Esophagus squamous epithelium (tissue), 4 donors: ENCODE data around the gene MYH14.

Experiments
- POLR2A ChIP-seq, 4 donors: fragments of 450-650 bp; IDR thresholded peaks; one replicate each; pipeline ENCODE4 v1.6.1; 2017; ENCODE audit warnings: antibody characterized with exemption in 4 of 4, mild to moderate bottlenecking in 4 of 4, moderate library complexity in 3 of 4
- TF ChIP-seq, protein P1 (sequence below), 6 experiments: fragments of 450-650 bp in 4 of 6; fragments of 200-600 bp in 2 of 6; sonication (generic) in 2 of 6; IDR thresholded peaks; one replicate each; pipeline ENCODE4 v1.5.1; 2016 to 2019; ENCODE audit warnings: antibody characterized with exemption in 6 of 6, mild to moderate bottlenecking in 4 of 6, moderate library complexity in 4 of 6

DNA sequence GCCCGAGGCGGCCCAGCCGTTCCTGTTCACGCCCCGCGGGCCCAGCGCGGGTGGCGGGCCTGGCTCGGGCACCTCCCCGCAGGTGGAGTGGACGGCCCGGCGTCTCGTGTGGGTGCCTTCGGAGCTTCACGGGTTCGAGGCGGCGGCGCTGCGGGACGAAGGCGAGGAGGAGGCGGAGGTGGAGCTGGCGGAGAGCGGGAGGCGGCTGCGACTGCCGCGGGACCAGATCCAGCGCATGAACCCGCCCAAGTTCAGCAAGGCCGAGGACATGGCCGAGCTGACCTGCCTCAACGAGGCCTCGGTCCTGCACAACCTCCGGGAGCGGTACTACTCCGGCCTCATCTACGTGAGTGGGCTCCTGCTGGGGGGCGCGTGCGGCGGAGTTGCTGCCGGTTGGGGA lies 7.0 kb downstream of the MYH14 start:
- TF ChIP-seq, protein P1, sequence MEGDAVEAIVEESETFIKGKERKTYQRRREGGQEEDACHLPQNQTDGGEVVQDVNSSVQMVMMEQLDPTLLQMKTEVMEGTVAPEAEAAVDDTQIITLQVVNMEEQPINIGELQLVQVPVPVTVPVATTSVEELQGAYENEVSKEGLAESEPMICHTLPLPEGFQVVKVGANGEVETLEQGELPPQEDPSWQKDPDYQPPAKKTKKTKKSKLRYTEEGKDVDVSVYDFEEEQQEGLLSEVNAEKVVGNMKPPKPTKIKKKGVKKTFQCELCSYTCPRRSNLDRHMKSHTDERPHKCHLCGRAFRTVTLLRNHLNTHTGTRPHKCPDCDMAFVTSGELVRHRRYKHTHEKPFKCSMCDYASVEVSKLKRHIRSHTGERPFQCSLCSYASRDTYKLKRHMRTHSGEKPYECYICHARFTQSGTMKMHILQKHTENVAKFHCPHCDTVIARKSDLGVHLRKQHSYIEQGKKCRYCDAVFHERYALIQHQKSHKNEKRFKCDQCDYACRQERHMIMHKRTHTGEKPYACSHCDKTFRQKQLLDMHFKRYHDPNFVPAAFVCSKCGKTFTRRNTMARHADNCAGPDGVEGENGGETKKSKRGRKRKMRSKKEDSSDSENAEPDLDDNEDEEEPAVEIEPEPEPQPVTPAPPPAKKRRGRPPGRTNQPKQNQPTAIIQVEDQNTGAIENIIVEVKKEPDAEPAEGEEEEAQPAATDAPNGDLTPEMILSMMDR (IDR thresholded peaks at IDR 0.05), result no peak
- TF ChIP-seq POLR2A (IDR thresholded peaks at IDR 0.05), result no peak
